ENCODE data around the gene NMNAT2.

DNA sequence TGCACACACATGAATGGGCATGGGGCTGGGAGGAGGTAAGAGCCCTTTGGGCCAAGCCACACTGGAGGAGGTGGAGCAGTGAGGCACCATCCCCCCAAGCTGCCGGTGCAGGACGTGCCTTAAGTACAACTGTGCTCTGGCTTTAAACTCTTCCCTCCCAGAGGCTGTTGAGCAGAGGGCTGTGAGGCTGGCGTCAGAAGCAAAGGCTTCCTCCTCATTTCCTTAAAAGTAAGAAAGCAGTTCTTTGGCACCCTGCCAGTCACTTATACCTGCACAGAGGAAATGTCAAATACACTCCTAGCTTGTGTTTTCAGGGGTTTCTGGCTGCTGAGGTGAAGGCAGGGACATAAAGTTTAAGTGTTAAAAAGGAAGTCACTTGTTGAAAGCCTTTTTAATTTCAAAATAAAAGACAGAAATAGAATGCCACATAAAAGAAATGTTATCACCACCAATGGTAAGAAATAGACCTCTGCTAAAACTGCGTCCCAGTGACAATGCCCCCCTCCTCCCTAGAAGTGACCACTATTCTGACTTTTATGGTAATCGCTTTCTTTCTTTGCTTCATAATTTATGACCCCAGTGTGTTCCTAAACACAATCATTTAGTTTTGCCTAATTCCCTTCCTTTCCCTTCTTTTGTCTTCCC lies 199.1 kb downstream of the NMNAT2 start:
- TF ChIP-seq, protein P1, sequence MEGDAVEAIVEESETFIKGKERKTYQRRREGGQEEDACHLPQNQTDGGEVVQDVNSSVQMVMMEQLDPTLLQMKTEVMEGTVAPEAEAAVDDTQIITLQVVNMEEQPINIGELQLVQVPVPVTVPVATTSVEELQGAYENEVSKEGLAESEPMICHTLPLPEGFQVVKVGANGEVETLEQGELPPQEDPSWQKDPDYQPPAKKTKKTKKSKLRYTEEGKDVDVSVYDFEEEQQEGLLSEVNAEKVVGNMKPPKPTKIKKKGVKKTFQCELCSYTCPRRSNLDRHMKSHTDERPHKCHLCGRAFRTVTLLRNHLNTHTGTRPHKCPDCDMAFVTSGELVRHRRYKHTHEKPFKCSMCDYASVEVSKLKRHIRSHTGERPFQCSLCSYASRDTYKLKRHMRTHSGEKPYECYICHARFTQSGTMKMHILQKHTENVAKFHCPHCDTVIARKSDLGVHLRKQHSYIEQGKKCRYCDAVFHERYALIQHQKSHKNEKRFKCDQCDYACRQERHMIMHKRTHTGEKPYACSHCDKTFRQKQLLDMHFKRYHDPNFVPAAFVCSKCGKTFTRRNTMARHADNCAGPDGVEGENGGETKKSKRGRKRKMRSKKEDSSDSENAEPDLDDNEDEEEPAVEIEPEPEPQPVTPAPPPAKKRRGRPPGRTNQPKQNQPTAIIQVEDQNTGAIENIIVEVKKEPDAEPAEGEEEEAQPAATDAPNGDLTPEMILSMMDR (IDR thresholded peaks at IDR 0.05 in 4 of 5, conservative IDR thresholded peaks at IDR 0.05 in 1 of 5) = no peak
- TF ChIP-seq POLR2A (IDR thresholded peaks at IDR 0.05) = no peak
